Measurements from ENCODE around the gene ZNRF2. TPM values are rescaled to one million over a fixed set of nuclear protein-coding genes. Genes with fewer than 3 reads are reported as not detected.
"Not testable (repeated sequence)": the region's sequence is repeated elsewhere in the genome, so short reads cannot be mapped to it uniquely, and the experiment has no call there.

Gene ZNRF2
- total and polyA plus RNA-seq, 2 experiments from 2014 or later: 11.0 to 18.8 TPM

DNA sequence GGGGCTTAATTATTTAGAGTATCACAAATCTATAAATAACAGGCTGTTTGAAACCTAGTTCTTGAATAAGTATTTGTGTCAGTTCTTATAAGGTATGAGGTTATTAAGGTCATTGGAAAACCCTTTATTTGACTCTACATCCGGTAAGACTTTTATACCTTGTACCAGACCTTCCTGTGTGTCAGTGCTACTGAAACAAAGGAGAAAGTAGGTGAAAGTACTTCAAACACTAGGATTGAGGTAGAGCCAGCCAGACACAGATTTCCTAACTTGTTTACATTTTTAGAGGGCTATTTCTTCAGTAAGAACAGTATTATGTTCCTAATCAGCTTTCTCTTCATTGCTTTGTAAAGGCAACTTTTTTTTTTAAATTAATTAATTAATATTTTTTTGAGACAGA lies 93.9 kb downstream of the ZNRF2 start:
- peaks cover 4% of the 10 kb centered on the region for H3K4me1 ChIP-seq (ENCODE audit: insufficient read depth)
- H3K4me2 ChIP-seq: no peak overlapping the region
- H4K20me1 ChIP-seq (ENCODE audit: insufficient read depth, poor library complexity, severe bottlenecking): no peaks in the 10 kb centered on the region
- no peaks in the 10 kb centered on the region for H3K27me3 ChIP-seq
- no peak overlapping the region for H3K27ac ChIP-seq
- DNase-seq (ENCODE audit: low spot score): no peak
- H2AFZ ChIP-seq: no peak overlapping the region
- H3K4me3 ChIP-seq: no peak overlapping the region
- WGBS (ENCODE audit: low lambda C conversion rate, missing lambda C conversion rate): 68% methylated on average over 1 of the region's 1 CpG
- no peaks in the 10 kb centered on the region for H3K9me2 ChIP-seq (replicated peaks; ENCODE audit: insufficient read depth)
- H3K79me2 ChIP-seq: no peaks in the 10 kb centered on the region
- H3K36me3 ChIP-seq (replicated peaks; ENCODE audit: insufficient read depth, low read depth): no peaks in the 10 kb centered on the region
- H3K9me3 ChIP-seq (ENCODE audit: low read depth): no peaks in the 10 kb centered on the region
- TF ChIP-seq, protein P1, sequence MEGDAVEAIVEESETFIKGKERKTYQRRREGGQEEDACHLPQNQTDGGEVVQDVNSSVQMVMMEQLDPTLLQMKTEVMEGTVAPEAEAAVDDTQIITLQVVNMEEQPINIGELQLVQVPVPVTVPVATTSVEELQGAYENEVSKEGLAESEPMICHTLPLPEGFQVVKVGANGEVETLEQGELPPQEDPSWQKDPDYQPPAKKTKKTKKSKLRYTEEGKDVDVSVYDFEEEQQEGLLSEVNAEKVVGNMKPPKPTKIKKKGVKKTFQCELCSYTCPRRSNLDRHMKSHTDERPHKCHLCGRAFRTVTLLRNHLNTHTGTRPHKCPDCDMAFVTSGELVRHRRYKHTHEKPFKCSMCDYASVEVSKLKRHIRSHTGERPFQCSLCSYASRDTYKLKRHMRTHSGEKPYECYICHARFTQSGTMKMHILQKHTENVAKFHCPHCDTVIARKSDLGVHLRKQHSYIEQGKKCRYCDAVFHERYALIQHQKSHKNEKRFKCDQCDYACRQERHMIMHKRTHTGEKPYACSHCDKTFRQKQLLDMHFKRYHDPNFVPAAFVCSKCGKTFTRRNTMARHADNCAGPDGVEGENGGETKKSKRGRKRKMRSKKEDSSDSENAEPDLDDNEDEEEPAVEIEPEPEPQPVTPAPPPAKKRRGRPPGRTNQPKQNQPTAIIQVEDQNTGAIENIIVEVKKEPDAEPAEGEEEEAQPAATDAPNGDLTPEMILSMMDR (IDR thresholded peaks at IDR 0.05; ENCODE audit: poor library complexity): no peak

DNA sequence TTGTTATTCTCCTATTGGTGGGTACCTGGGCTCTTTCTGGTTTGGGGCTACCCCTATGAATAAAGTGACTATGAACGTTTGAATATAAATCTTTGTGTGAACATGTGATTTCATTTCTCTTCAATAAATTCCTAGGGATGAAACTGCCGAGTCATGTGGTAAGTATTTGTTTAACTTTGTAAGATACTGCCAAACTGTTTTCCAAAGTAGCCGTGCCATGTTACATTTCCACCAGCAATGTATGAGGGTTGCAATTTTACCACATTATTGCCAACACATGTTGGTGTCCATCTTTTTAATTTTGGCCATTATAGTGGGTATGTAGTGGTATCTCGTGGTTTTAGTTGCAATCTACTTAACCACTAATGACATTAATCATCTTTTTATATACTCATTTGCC lies 94.7 kb downstream of the ZNRF2 start:
- no peak overlapping the region for H3K4me3 ChIP-seq
- H4K20me1 ChIP-seq (ENCODE audit: insufficient read depth, poor library complexity, severe bottlenecking): no peaks in the 10 kb centered on the region
- H3K9me2 ChIP-seq (replicated peaks; ENCODE audit: insufficient read depth): no peaks in the 10 kb centered on the region
- no peak overlapping the region for H3K27ac ChIP-seq
- no peaks in the 10 kb centered on the region for H3K9me3 ChIP-seq (ENCODE audit: low read depth)
- 87% methylated on average over 4 of the region's 4 CpGs for WGBS (ENCODE audit: low lambda C conversion rate, missing lambda C conversion rate)
- H3K4me1 ChIP-seq (ENCODE audit: insufficient read depth): peaks cover 4% of the 10 kb centered on the region
- DNase-seq (ENCODE audit: low spot score): no peak
- no peak overlapping the region for H2AFZ ChIP-seq
- H3K27me3 ChIP-seq: no peaks in the 10 kb centered on the region
- no peaks in the 10 kb centered on the region for H3K79me2 ChIP-seq
- no peak overlapping the region for H3K4me2 ChIP-seq
- no peaks in the 10 kb centered on the region for H3K36me3 ChIP-seq (replicated peaks; ENCODE audit: insufficient read depth, low read depth)
- TF ChIP-seq, protein P1 (IDR thresholded peaks at IDR 0.05; ENCODE audit: poor library complexity): no peak
- TF ChIP-seq EZH2 (IDR thresholded peaks at IDR 0.05; ENCODE audit: borderline replicate concordance) (no peak), EZH2phosphoT487 (IDR thresholded peaks at IDR 0.05; ENCODE audit: low read depth, severe bottlenecking, unreplicated experiment) (no peak)

DNA sequence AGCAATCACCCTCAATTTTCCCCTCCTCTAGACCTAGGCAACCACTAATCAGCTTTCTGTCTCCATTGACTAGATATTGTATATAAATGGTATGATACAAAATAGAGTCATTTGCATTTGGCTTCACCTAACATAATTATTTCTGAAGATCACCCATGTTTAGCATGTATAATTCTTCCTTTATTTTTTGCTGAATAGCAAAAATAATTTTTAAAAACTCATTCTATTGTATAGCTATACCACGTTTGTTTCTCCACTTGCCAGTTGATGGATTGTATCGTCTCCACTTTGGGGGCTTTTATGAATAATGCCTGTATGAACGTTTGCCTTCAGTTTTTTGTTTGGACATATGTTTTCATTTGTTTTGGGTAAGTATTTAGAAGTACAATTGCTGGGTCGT lies 95.3 kb downstream of the ZNRF2 start:
- Histone ChIP-seq H3K27me3 (no peaks in the 10 kb centered on the region), H2AFZ (no peak overlapping the region), H3K9me2 (replicated peaks; ENCODE audit: insufficient read depth) (no peaks in the 10 kb centered on the region), H3K36me3 (replicated peaks; ENCODE audit: insufficient read depth, low read depth) (no peaks in the 10 kb centered on the region), H3K79me2 (no peaks in the 10 kb centered on the region), H3K27ac (no peak overlapping the region), H3K9me3 (ENCODE audit: low read depth) (no peaks in the 10 kb centered on the region), H4K20me1 (ENCODE audit: insufficient read depth, poor library complexity, severe bottlenecking) (no peaks in the 10 kb centered on the region), H3K4me3 (no peak overlapping the region), H3K4me2 (no peak overlapping the region), H3K4me1 (ENCODE audit: insufficient read depth) (peaks cover 4% of the 10 kb centered on the region)
- DNase-seq (ENCODE audit: low spot score): no peak
- no peak for TF ChIP-seq EZH2 (IDR thresholded peaks at IDR 0.05; ENCODE audit: borderline replicate concordance)
- TF ChIP-seq, protein P1 (IDR thresholded peaks at IDR 0.05; ENCODE audit: poor library complexity): no peak
- no peak for TF ChIP-seq EZH2phosphoT487 (IDR thresholded peaks at IDR 0.05; ENCODE audit: low read depth, severe bottlenecking, unreplicated experiment)
- WGBS (ENCODE audit: low lambda C conversion rate, missing lambda C conversion rate): 74% methylated on average over 4 of the region's 4 CpGs

DNA sequence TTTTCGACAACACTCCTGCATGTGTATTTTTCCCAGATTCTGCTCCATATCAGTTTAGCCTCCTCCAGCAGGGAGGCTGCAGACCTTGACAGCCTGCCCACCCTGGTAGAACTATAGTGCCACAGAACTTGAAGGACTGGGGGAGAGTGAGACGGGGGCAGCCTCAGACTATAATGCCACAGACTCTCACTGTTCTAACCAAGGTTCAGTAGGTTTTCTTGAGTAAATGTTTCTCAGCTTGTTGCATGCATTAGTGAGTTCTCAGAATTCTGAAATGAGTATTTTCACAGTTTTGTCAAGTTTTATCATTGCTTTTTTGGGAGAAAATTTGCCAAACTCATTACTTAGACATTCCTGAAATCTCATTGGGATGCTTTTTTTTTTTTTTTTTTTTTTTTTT lies 95.9 kb downstream of the ZNRF2 start:
- no peaks in the 10 kb centered on the region for H3K79me2 ChIP-seq
- no peak overlapping the region for H2AFZ ChIP-seq
- H3K4me3 ChIP-seq: no peak overlapping the region
- no peak overlapping the region for H3K27ac ChIP-seq
- TF ChIP-seq EZH2phosphoT487 (IDR thresholded peaks at IDR 0.05; ENCODE audit: low read depth, severe bottlenecking, unreplicated experiment): no peak
- TF ChIP-seq, protein P1 (IDR thresholded peaks at IDR 0.05; ENCODE audit: poor library complexity): no peak
- no peak for TF ChIP-seq EZH2 (IDR thresholded peaks at IDR 0.05; ENCODE audit: borderline replicate concordance)
- DNase-seq (ENCODE audit: low spot score): no peak
- no peaks in the 10 kb centered on the region for H3K36me3 ChIP-seq (replicated peaks; ENCODE audit: insufficient read depth, low read depth)
- H3K4me2 ChIP-seq: no peak overlapping the region
- 83% methylated on average over 2 of the region's 2 CpGs for WGBS (ENCODE audit: low lambda C conversion rate, missing lambda C conversion rate)
- no peaks in the 10 kb centered on the region for H3K9me3 ChIP-seq (ENCODE audit: low read depth)
- no peaks in the 10 kb centered on the region for H3K9me2 ChIP-seq (replicated peaks; ENCODE audit: insufficient read depth)
- no peaks in the 10 kb centered on the region for H3K27me3 ChIP-seq
- H4K20me1 ChIP-seq (ENCODE audit: insufficient read depth, poor library complexity, severe bottlenecking): no peaks in the 10 kb centered on the region
- peaks cover 4% of the 10 kb centered on the region for H3K4me1 ChIP-seq (ENCODE audit: insufficient read depth)

DNA sequence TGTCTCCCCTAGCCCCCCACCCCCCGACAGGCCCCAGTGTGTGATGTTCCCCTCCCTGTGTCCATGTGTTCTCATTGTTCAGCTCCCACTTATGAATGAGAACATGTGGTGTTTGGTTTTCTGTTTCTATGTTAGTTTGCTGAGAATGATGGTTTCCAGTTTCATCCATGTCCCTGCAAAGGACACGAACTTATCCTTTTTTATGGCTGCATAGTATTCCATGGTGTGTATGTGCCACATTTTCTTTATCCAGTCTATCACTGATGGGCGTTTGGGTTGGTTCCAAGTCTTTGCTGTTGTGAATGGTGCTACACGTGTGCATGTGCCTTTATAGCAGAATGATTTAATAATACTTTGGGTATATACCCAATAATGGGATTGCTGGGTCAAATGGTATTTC lies 96.4 kb downstream of the ZNRF2 start:
- H4K20me1 ChIP-seq (ENCODE audit: insufficient read depth, poor library complexity, severe bottlenecking); H3K27ac ChIP-seq; H3K4me2 ChIP-seq; H3K79me2 ChIP-seq; DNase-seq (ENCODE audit: low spot score); H3K36me3 ChIP-seq (replicated peaks; ENCODE audit: insufficient read depth, low read depth); H3K27me3 ChIP-seq; H2AFZ ChIP-seq; H3K9me3 ChIP-seq (ENCODE audit: low read depth); H3K4me3 ChIP-seq; H3K9me2 ChIP-seq (replicated peaks; ENCODE audit: insufficient read depth); H3K4me1 ChIP-seq (ENCODE audit: insufficient read depth): not testable (repeated sequence)
- 93% methylated on average over 3 of the region's 4 CpGs for WGBS (ENCODE audit: low lambda C conversion rate, missing lambda C conversion rate)
